Cardiac atrium fibroblast (primary cell): Measurements from ENCODE around the gene TEKT4. TPM values are rescaled to one million over a fixed set of nuclear protein-coding genes. Genes with fewer than 3 reads are reported as not detected.

Experiments used
- total RNA-seq: library from RNA; depleted of rRNA; stranded (reverse); fragments of >200 nt; gene quantifications from 2 replicates; pipeline ENCODE4 v1.2.3, GENCODE V29; 2015

TEKT4 gene
- not detected in 2 replicates for total RNA-seq

GRCh38 chr2:94871226-94872087 is at the start of gene TEKT4:
TEKT4 (plus strand) TSS chr2:94871430; CDS start chr2:94871580, 150 bp downstream.

Other genes starting within 250 kb of the TEKT4 start
- gene MAL, start 154.3 kb downstream of the TEKT4 start, total RNA-seq, result not detected in 2 replicates